Measurements from ENCODE around the gene ELMO1. TPM values are rescaled to one million over a fixed set of nuclear protein-coding genes. Genes with fewer than 3 reads are reported as not detected.

ELMO1 gene
- total RNA-seq, 1 experiment from 2014 or later = 137 TPM

- no peak overlapping the region for H3K27ac ChIP-seq (ENCODE audit: low read length)
- H3K9me2 ChIP-seq (replicated peaks; ENCODE audit: insufficient read depth, low read length) = no peaks in the 10 kb centered on the region
- peaks cover 5% of the 10 kb centered on the region; the same call in 1 of the 2 replicates for H3K36me3 ChIP-seq (ENCODE audit: insufficient read depth, low read length)
- H3K9me3 ChIP-seq (ENCODE audit: low read length) = no peaks in the 10 kb centered on the region
- no peak overlapping the region for H3K4me3 ChIP-seq (ENCODE audit: low read length)
- H2AFZ ChIP-seq (ENCODE audit: low read length) = no peak overlapping the region
- 0 out of 2 replicates have a peak, but pooled peaks cover 7% of the 10 kb centered on the region for H3K79me2 ChIP-seq (ENCODE audit: low read length)
- no peak overlapping the region for H3K4me2 ChIP-seq (ENCODE audit: low read depth, low read length, poor library complexity, severe bottlenecking)
- no peaks in the 10 kb centered on the region for H4K20me1 ChIP-seq (ENCODE audit: insufficient read depth, low read depth, low read length)
- H3K4me1 ChIP-seq (ENCODE audit: low read length) = no peaks in the 10 kb centered on the region
- no peak overlapping the region for H3K9ac ChIP-seq (ENCODE audit: low read length)
- no peaks in the 10 kb centered on the region for H3K27me3 ChIP-seq (ENCODE audit: low read length)
- DNase-seq = no peak
Observed at GRCh38 chr7:37220664-37221063, 228.0 kb downstream of the ELMO1 start.

DNA sequence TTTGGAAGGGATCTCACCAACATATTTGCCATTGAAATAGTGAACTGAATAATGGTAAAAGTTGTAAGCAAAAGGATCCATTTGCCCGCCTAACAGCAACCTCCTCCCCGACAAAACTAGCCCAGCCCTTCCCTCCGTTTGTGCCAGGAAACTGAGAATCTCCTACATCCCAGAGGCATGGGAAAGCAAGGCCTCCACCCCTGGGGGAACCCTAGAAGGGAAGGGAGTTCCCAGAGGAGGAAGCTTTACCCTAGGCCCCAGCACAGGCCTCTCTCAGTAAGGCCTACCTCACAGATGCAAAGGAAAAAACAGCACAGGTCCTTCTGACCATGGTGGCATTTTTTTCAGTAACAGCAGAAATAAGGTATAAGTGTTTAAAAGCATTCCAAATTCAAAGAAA is 229.7 kb downstream of the ELMO1 start:
- Histone ChIP-seq H3K4me1 (ENCODE audit: low read length) (no peaks in the 10 kb centered on the region), H3K36me3 (ENCODE audit: insufficient read depth, low read length) (no peaks in the 10 kb centered on the region; the same call in 1 of the 2 replicates), H3K4me3 (ENCODE audit: low read length) (no peak overlapping the region), H3K27me3 (ENCODE audit: low read length) (no peaks in the 10 kb centered on the region), H2AFZ (ENCODE audit: low read length) (no peak overlapping the region), H3K9ac (ENCODE audit: low read length) (no peak overlapping the region), H3K27ac (ENCODE audit: low read length) (no peak overlapping the region), H3K4me2 (ENCODE audit: low read depth, low read length, poor library complexity, severe bottlenecking) (no peak overlapping the region), H3K9me2 (replicated peaks; ENCODE audit: insufficient read depth, low read length) (no peaks in the 10 kb centered on the region), H3K9me3 (ENCODE audit: low read length) (no peaks in the 10 kb centered on the region), H3K79me2 (ENCODE audit: low read length) (0 out of 2 replicates have a peak, but pooled peaks cover 3% of the 10 kb centered on the region), H4K20me1 (ENCODE audit: insufficient read depth, low read depth, low read length) (no peaks in the 10 kb centered on the region)
- DNase-seq = no peak

GRCh38 chr7:37216923-37217322 is 231.7 kb downstream of the ELMO1 start:
- H3K36me3 ChIP-seq (ENCODE audit: insufficient read depth, low read length) = no peaks in the 10 kb centered on the region; the same call in 1 of the 2 replicates

GRCh38 chr7:37216156-37216852 is 232.4 kb downstream of the ELMO1 start:
- H3K4me3 ChIP-seq (ENCODE audit: low read length) = no peak overlapping the region

More at GRCh38 chr7:37216923-37217322, 231.7 kb downstream of the ELMO1 start:
- Histone ChIP-seq H3K27ac (ENCODE audit: low read length) (no peak overlapping the region), H2AFZ (ENCODE audit: low read length) (no peak overlapping the region), H3K4me2 (ENCODE audit: low read depth, low read length, poor library complexity, severe bottlenecking) (no peak overlapping the region), H3K9ac (ENCODE audit: low read length) (no peak overlapping the region), H3K27me3 (ENCODE audit: low read length) (no peaks in the 10 kb centered on the region), H3K4me3 (ENCODE audit: low read length) (no peak overlapping the region), H3K9me2 (replicated peaks; ENCODE audit: insufficient read depth, low read length) (no peaks in the 10 kb centered on the region), H3K4me1 (ENCODE audit: low read length) (no peaks in the 10 kb centered on the region), H4K20me1 (ENCODE audit: insufficient read depth, low read depth, low read length) (no peaks in the 10 kb centered on the region), H3K79me2 (ENCODE audit: low read length) (0 out of 2 replicates have a peak, but pooled peaks cover 3% of the 10 kb centered on the region), H3K9me3 (ENCODE audit: low read length) (no peaks in the 10 kb centered on the region)
- DNase-seq = no peak

GRCh38 chr7:37215290-37215923 is 233.3 kb downstream of the ELMO1 start:
- H3K27ac ChIP-seq (ENCODE audit: low read length) = no peak overlapping the region
- H3K4me1 ChIP-seq (ENCODE audit: low read length) = no peaks in the 10 kb centered on the region
- no peak for DNase-seq
- no peak overlapping the region for H3K9ac ChIP-seq (ENCODE audit: low read length)
- H3K4me3 ChIP-seq (ENCODE audit: low read length) = no peak overlapping the region
- no peaks in the 10 kb centered on the region for H4K20me1 ChIP-seq (ENCODE audit: insufficient read depth, low read depth, low read length)
- H2AFZ ChIP-seq (ENCODE audit: low read length) = no peak overlapping the region
- no peaks in the 10 kb centered on the region; the same call in 1 of the 2 replicates for H3K36me3 ChIP-seq (ENCODE audit: insufficient read depth, low read length)
- H3K4me2 ChIP-seq (ENCODE audit: low read depth, low read length, poor library complexity, severe bottlenecking) = no peak overlapping the region
- H3K9me3 ChIP-seq (ENCODE audit: low read length) = no peaks in the 10 kb centered on the region
- H3K79me2 ChIP-seq (ENCODE audit: low read length) = 0 out of 2 replicates have a peak, but pooled peaks cover 3% of the 10 kb centered on the region
- no peaks in the 10 kb centered on the region for H3K9me2 ChIP-seq (replicated peaks; ENCODE audit: insufficient read depth, low read length)
- no peaks in the 10 kb centered on the region for H3K27me3 ChIP-seq (ENCODE audit: low read length)

More at GRCh38 chr7:37216156-37216852, 232.4 kb downstream of the ELMO1 start:
- Histone ChIP-seq H2AFZ (ENCODE audit: low read length) (no peak overlapping the region), H3K4me2 (ENCODE audit: low read depth, low read length, poor library complexity, severe bottlenecking) (no peak overlapping the region), H3K79me2 (ENCODE audit: low read length) (0 out of 2 replicates have a peak, but pooled peaks cover 3% of the 10 kb centered on the region), H3K27ac (ENCODE audit: low read length) (no peak overlapping the region), H3K4me1 (ENCODE audit: low read length) (no peaks in the 10 kb centered on the region), H3K9ac (ENCODE audit: low read length) (no peak overlapping the region), H3K9me3 (ENCODE audit: low read length) (no peaks in the 10 kb centered on the region), H3K9me2 (replicated peaks; ENCODE audit: insufficient read depth, low read length) (no peaks in the 10 kb centered on the region), H3K27me3 (ENCODE audit: low read length) (no peaks in the 10 kb centered on the region), H4K20me1 (ENCODE audit: insufficient read depth, low read depth, low read length) (no peaks in the 10 kb centered on the region), H3K36me3 (ENCODE audit: insufficient read depth, low read length) (no peaks in the 10 kb centered on the region; the same call in 1 of the 2 replicates)
- no peak for DNase-seq

DNA sequence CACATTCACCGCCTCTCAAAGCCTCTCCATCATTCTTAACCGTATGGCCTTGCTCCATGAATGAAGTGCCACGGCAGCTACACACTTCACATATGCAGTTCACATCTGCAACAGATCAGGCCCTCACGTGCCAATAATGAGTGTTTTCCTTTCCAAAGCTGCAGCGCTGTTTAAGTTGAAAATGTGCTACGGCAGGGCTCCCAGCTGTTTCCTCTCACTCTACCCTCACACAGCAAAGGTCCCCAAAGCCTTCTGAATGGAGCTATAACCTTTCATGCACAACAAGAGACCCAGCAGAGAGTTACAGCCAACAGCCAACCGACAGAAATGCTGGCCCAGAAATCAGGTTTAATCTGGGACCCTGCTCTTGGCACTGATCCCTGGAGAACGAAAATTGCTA is 236.1 kb downstream of the ELMO1 start:
- H3K9ac ChIP-seq (ENCODE audit: low read length) = no peak overlapping the region
- no peaks in the 10 kb centered on the region for H3K27me3 ChIP-seq (ENCODE audit: low read length)
- H3K27ac ChIP-seq (ENCODE audit: low read length) = no peak overlapping the region
- H3K4me3 ChIP-seq (ENCODE audit: low read length) = no peak overlapping the region
- H3K36me3 ChIP-seq (ENCODE audit: insufficient read depth, low read length) = no peaks in the 10 kb centered on the region
- no peaks in the 10 kb centered on the region for H4K20me1 ChIP-seq (ENCODE audit: insufficient read depth, low read depth, low read length)
- H3K4me2 ChIP-seq (ENCODE audit: low read depth, low read length, poor library complexity, severe bottlenecking) = no peak overlapping the region
- DNase-seq = no peak
- H3K4me1 ChIP-seq (ENCODE audit: low read length) = peaks cover 17% of the 10 kb centered on the region
- H2AFZ ChIP-seq (ENCODE audit: low read length) = no peak overlapping the region
- H3K79me2 ChIP-seq (ENCODE audit: low read length) = no peaks in the 10 kb centered on the region
- no peaks in the 10 kb centered on the region for H3K9me2 ChIP-seq (replicated peaks; ENCODE audit: insufficient read depth, low read length)
- no peaks in the 10 kb centered on the region for H3K9me3 ChIP-seq (ENCODE audit: low read length)

DNA sequence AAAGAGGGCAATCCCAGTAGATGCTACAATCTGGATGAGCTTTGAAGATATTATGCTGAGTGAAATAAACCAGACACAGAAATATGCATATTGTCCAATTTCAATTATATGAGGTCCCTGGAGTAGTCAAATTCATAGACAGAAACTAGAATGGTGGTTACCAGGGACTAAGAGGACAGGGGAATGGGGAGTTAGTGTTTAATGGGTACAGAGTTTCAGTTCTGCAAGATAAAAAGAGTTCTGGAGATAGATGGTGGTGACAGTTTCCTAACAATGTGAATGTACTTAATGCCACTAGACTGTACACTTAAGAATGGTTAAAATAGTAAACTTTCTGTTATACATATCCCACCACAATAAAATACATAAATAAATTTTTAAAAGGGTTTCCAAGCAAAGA is 236.6 kb downstream of the ELMO1 start:
- Histone ChIP-seq H3K27me3 (ENCODE audit: low read length) (no peaks in the 10 kb centered on the region), H3K36me3 (ENCODE audit: insufficient read depth, low read length) (no peaks in the 10 kb centered on the region), H3K4me3 (ENCODE audit: low read length) (no peak overlapping the region), H3K9me2 (replicated peaks; ENCODE audit: insufficient read depth, low read length) (no peaks in the 10 kb centered on the region), H3K9me3 (ENCODE audit: low read length) (no peaks in the 10 kb centered on the region), H3K9ac (ENCODE audit: low read length) (no peak overlapping the region), H3K4me1 (ENCODE audit: low read length) (peaks cover 17% of the 10 kb centered on the region), H3K4me2 (ENCODE audit: low read depth, low read length, poor library complexity, severe bottlenecking) (no peak overlapping the region), H3K79me2 (ENCODE audit: low read length) (no peaks in the 10 kb centered on the region), H2AFZ (ENCODE audit: low read length) (no peak overlapping the region), H4K20me1 (ENCODE audit: insufficient read depth, low read depth, low read length) (no peaks in the 10 kb centered on the region), H3K27ac (ENCODE audit: low read length) (no peak overlapping the region)
- DNase-seq = no peak

- Histone ChIP-seq H3K27ac (ENCODE audit: low read length) (no peak overlapping the region), H3K4me2 (ENCODE audit: low read depth, low read length, poor library complexity, severe bottlenecking) (no peak overlapping the region), H2AFZ (ENCODE audit: low read length) (no peak overlapping the region), H3K9me3 (ENCODE audit: low read length) (no peaks in the 10 kb centered on the region), H3K4me3 (ENCODE audit: low read length) (no peak overlapping the region), H3K27me3 (ENCODE audit: low read length) (no peaks in the 10 kb centered on the region), H3K36me3 (ENCODE audit: insufficient read depth, low read length) (no peaks in the 10 kb centered on the region), H3K79me2 (ENCODE audit: low read length) (no peaks in the 10 kb centered on the region), H3K9ac (ENCODE audit: low read length) (no peak overlapping the region), H4K20me1 (ENCODE audit: insufficient read depth, low read depth, low read length) (no peaks in the 10 kb centered on the region), H3K4me1 (ENCODE audit: low read length) (peaks cover 17% of the 10 kb centered on the region), H3K9me2 (replicated peaks; ENCODE audit: insufficient read depth, low read length) (no peaks in the 10 kb centered on the region)
- DNase-seq = no peak
Observed at GRCh38 chr7:37211097-37211880, 237.4 kb downstream of the ELMO1 start.
